Ishikawa (cell line): ENCODE results near the gene ZNF48.

Experiments
- CREB1 ChIP-seq: IDR thresholded peaks from 2 replicates; pipeline ENCODE4 v1.6.1; 2012; ENCODE audit warnings: low read depth
- EGR1 ChIP-seq: IDR thresholded peaks from 2 replicates; pipeline ENCODE4 v1.6.1; 2012
- EP300 ChIP-seq: IDR thresholded peaks from 2 replicates; pipeline ENCODE4 v1.6.1; 2012; ENCODE audit warnings: borderline replicate concordance
- TAF1 ChIP-seq: IDR thresholded peaks from 2 replicates; pipeline ENCODE4 v1.6.1; 2012; ENCODE audit warnings: low read depth, mild to moderate bottlenecking
- TCF12 ChIP-seq: IDR thresholded peaks from 2 replicates; pipeline ENCODE4 v1.6.1; 2012; ENCODE audit warnings: low read depth
- YY1 ChIP-seq: IDR thresholded peaks from 2 replicates; pipeline ENCODE4 v1.6.1; 2012; ENCODE audit warnings: low read depth
- TF ChIP-seq, protein P1 (sequence below): IDR thresholded peaks from 2 replicates; pipeline ENCODE4 v1.6.1; 2012

- TF ChIP-seq, protein P1, sequence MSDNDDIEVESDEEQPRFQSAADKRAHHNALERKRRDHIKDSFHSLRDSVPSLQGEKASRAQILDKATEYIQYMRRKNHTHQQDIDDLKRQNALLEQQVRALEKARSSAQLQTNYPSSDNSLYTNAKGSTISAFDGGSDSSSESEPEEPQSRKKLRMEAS = no peak
- no peak for TF ChIP-seq EP300
- TF ChIP-seq CREB1 = no peak
- no peak for TF ChIP-seq YY1
- TF ChIP-seq EGR1 = no peak
- TF ChIP-seq TAF1 = no peak
- TF ChIP-seq TCF12 = no peak
Measured at GRCh38 chr16:30439720-30440348, 44.6 kb downstream of the ZNF48 start.
